Activated CD8-positive, alpha-beta T cell treated with anti-CD3 and anti-CD28 coated beads for 36 hours (primary cell): ENCODE results near the gene WWC1. TPM values are rescaled to one million over a fixed set of nuclear protein-coding genes. Genes with fewer than 3 reads are reported as not detected.

Experiments used
- ATAC-seq: fragments of 200-7000 bp; cut with Tn5 transposase; one replicate; pipeline ENCODE4 v1.10.0; 2021; ENCODE audit warnings: mild to moderate bottlenecking, moderate library complexity
- CTCF ChIA-PET: fragments of 350-600 bp; sonication (Branson Sonifier 250); formaldehyde crosslinking; loops from one replicate; lab custom pipeline; 2021; ENCODE audit warnings: antibody characterized with exemption; lab: Charles Lee
- POLR2A ChIA-PET: fragments of 350-600 bp; sonication (Branson Sonifier 250); formaldehyde crosslinking; loops from one replicate; lab custom pipeline; 2021; ENCODE audit warnings: antibody characterized with exemption; lab: Charles Lee
- DNase-seq: peaks from one replicate; pipeline ENCODE4 v3.0.0-alpha.2; 2020
- H3K27ac Mint-ChIP-seq: one replicate; pipeline ENCODE4 v1.8.0; 2021; ENCODE audit warnings: mild to moderate bottlenecking, mixed read lengths
- H3K27me3 Mint-ChIP-seq: one replicate; pipeline ENCODE4 v1.8.0; 2021; ENCODE audit warnings: mixed read lengths
- H3K36me3 Mint-ChIP-seq: one replicate; pipeline ENCODE4 v1.8.0; 2021; ENCODE audit warnings: low read depth, mixed read lengths
- H3K4me1 Mint-ChIP-seq: one replicate; pipeline ENCODE4 v1.8.0; 2021; ENCODE audit warnings: low read depth, mixed read lengths
- H3K4me3 Mint-ChIP-seq: one replicate; pipeline ENCODE4 v1.8.0; 2021; ENCODE audit warnings: mild to moderate bottlenecking, moderate library complexity, mixed read lengths
- H3K9me3 Mint-ChIP-seq: one replicate; pipeline ENCODE4 v1.8.0; 2021; ENCODE audit warnings: mixed read lengths
- intact Hi-C: fragments of 100-400 bp; cut with micrococcal nuclease; formaldehyde crosslinking; loops from one replicate; pipeline ENCODE4 v1.10.0; 2022
- total RNA-seq, 2 experiments: library from RNA; stranded (reverse); gene quantifications; one replicate each; pipeline ENCODE4 v1.2.3, GENCODE V29; 2021
- TF ChIP-seq, protein P1 (sequence below): fragments of 200-600 bp; IDR thresholded peaks from one replicate; pipeline ENCODE4 v1.8.0; 2022; ENCODE audit warnings: antibody characterized with exemption, mild to moderate bottlenecking

WWC1 gene
- total RNA-seq, 2 experiments from 2014 or later = 0.45 to 0.47 TPM

DNA sequence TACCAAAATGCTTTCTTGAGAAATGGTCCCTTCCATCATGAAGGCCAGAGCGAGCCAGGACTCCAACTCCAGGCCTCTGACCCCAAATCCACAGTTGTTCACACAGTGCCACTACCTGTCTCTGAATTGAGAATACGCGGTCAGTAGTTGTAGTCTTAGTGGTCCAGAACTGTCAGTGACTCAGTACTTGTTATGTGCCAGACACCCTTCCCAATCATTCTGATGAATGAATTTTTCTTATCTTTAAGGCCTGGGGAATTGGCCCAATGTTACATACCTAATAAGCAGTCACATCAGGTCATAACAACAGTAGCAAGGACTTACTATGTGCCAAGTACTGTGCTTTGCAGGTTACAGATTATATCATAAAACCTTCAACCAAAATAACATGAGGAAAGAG, 122.2 kb downstream of the WWC1 start:
- Mint-ChIP-seq H3K27me3 (peaks cover 13% of the 10 kb centered on the region), H3K27ac (no peak overlapping the region)

DNA sequence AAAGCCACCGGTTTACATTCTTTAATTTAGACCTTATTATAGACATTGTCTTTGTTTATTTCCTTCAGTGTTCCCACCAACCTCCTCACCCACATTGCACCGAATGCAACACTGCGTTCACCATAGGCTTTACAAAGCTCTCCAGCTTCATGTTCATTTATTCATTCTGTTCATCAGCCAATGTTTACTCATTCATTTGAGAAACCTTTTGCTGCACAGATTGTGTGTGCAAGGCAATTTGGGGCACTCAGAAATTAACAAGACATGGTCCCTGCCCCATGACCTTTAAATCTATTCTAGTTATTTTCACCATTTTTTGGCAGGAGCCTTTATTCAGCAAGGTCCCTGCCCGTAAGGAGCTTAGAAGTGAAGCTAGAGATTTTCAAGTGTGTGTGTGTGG, 124.0 kb downstream of the WWC1 start:
- H3K9me3 Mint-ChIP-seq = no peaks in the 10 kb centered on the region
- TF ChIP-seq, protein P1, sequence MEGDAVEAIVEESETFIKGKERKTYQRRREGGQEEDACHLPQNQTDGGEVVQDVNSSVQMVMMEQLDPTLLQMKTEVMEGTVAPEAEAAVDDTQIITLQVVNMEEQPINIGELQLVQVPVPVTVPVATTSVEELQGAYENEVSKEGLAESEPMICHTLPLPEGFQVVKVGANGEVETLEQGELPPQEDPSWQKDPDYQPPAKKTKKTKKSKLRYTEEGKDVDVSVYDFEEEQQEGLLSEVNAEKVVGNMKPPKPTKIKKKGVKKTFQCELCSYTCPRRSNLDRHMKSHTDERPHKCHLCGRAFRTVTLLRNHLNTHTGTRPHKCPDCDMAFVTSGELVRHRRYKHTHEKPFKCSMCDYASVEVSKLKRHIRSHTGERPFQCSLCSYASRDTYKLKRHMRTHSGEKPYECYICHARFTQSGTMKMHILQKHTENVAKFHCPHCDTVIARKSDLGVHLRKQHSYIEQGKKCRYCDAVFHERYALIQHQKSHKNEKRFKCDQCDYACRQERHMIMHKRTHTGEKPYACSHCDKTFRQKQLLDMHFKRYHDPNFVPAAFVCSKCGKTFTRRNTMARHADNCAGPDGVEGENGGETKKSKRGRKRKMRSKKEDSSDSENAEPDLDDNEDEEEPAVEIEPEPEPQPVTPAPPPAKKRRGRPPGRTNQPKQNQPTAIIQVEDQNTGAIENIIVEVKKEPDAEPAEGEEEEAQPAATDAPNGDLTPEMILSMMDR = no peak
- POLR2A ChIA-PET = no interaction called here
- no peaks in the 10 kb centered on the region for H3K4me1 Mint-ChIP-seq
- no peak overlapping the region for H3K4me3 Mint-ChIP-seq
- no peak for ATAC-seq
- H3K27me3 Mint-ChIP-seq = peaks cover 7% of the 10 kb centered on the region
- H3K27ac Mint-ChIP-seq = no peak overlapping the region
- no peaks in the 10 kb centered on the region for H3K36me3 Mint-ChIP-seq
- DNase-seq = no peak
- CTCF ChIA-PET = no interaction called here
- intact Hi-C loops = no loop called here

More for the DNA sequence above, 122.2 kb downstream of the WWC1 start:
- TF ChIP-seq, protein P1 = no peak
- ATAC-seq (no peak), DNase-seq (no peak)
- H3K36me3 Mint-ChIP-seq = no peaks in the 10 kb centered on the region
- POLR2A ChIA-PET = interaction anchor here (1.5 kb wide), 1 partner anchor 9 kb away, joined by 3 read pairs; no protein-coding TSS in a partner anchor
- no peaks in the 10 kb centered on the region for H3K9me3 Mint-ChIP-seq
- CTCF ChIA-PET = no interaction called here
- H3K4me3 Mint-ChIP-seq = no peak overlapping the region
- peaks cover 16% of the 10 kb centered on the region for H3K4me1 Mint-ChIP-seq
- intact Hi-C loops = no loop called here

DNA sequence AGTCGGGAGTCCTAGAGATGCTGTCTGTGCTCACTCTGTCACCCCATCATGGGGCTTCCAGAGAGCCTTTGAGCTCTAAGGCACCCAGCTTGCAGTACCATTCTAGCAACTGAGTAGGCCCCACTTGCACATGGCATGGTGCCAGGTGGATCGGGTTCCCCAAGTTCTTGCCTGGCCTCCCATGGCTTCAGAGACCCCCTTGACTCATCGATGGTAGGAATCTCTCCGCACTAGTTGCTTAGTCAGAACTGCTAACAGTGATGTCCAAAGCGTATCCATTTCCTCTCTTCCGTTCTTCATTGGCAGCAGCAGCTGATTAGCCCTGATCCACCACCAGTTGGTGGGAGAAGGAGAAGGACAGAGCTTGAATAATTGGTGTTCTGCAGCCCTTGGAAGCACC, 124.5 kb downstream of the WWC1 start:
- intact Hi-C loops = no loop called here
- Mint-ChIP-seq H3K9me3 (no peaks in the 10 kb centered on the region), H3K4me3 (no peak overlapping the region), H3K4me1 (no peaks in the 10 kb centered on the region), H3K27me3 (peaks cover 7% of the 10 kb centered on the region), H3K27ac (no peak overlapping the region), H3K36me3 (no peaks in the 10 kb centered on the region)
- CTCF ChIA-PET = no interaction called here
- POLR2A ChIA-PET = interaction anchor here (0.6 kb wide), 1 partner anchor 164 kb away, joined by 3 read pairs; no protein-coding TSS in a partner anchor
- no peak for DNase-seq
- no peak for ATAC-seq
- TF ChIP-seq, protein P1 = no peak

DNA sequence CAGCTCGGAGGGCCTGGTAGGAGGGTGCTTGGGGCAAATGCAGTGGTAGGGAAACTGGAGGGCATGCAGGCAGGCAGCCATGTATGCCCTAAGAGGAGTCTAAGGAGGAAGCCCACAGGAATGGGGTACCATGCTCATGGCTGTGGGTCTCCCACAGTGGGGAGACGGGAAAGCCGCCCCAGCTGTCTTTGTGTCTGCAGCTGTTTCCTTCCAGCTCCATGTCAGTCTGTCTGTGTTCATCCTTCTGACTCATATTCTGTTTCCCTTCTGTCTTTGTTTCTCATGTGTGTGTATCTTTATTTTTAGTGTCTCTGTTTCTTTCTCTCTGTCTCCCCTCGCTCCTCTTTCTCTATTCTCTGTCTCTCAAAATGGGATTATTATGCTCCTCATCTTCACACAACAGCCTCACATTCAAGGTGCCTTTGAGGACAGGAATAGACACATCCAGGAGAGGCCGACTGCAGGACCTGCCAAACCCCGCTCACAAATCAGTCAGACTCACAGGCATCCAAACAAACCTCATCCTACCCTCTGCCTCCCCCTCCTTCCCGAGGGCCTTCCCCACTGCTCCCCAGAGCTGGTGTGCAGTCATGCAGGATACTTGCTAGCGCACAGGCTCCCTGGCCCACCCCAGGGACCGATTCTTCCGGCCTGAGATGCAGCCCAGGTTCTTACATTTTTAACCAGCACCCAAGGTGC, 126.4 kb downstream of the WWC1 start:
- intact Hi-C loops = no loop called here
- no peaks in the 10 kb centered on the region for H3K36me3 Mint-ChIP-seq
- no peak overlapping the region for H3K4me3 Mint-ChIP-seq
- H3K9me3 Mint-ChIP-seq = no peaks in the 10 kb centered on the region
- H3K27ac Mint-ChIP-seq = no peak overlapping the region
- ATAC-seq (no peak), DNase-seq (no peak)
- H3K27me3 Mint-ChIP-seq = no peaks in the 10 kb centered on the region
- TF ChIP-seq, protein P1 = no peak
- no peaks in the 10 kb centered on the region for H3K4me1 Mint-ChIP-seq
- ChIA-PET CTCF (no interaction called here), POLR2A (no interaction called here)

DNA sequence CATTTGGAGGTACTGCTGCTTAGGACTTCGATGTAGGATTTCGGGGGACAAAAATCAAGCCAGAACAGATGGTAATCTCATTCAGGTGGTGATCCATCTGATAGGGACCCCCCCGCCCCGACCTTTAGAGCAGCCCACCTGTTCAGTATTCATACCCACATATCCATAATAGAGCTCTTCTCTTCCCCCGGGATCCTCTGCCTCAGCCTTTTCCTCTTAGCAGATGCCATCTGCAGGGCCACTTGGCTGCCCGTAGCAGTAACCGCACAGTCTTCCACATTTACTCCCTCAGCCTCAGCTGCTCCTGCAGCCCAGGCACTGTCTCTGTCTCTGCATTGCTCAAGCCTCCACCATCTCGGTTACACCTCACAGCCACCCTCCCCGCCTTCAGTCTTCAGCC, 129.0 kb downstream of the WWC1 start:
- CTCF ChIA-PET = interaction anchor here (1.1 kb wide), 1 partner anchor 151 kb away, joined by 3 read pairs; no protein-coding TSS in a partner anchor
- TF ChIP-seq, protein P1 = no peak
- H3K4me3 Mint-ChIP-seq = no peak overlapping the region
- DNase-seq (no peak), ATAC-seq (no peak)
- no peaks in the 10 kb centered on the region for H3K4me1 Mint-ChIP-seq
- intact Hi-C loops = loop anchor here (5.0 kb wide), 1 partner anchor 148 kb away; no protein-coding TSS in a partner anchor
- no peaks in the 10 kb centered on the region for H3K9me3 Mint-ChIP-seq
- no peaks in the 10 kb centered on the region for H3K36me3 Mint-ChIP-seq
- POLR2A ChIA-PET = no interaction called here
- no peak overlapping the region for H3K27ac Mint-ChIP-seq
- no peaks in the 10 kb centered on the region for H3K27me3 Mint-ChIP-seq
